Neuron (in vitro differentiated cells): Measurements from ENCODE around the gene NHERF1.

Experiments
- H2AFZ ChIP-seq: one replicate; pipeline ENCODE4 v1.6.1; 2013; ENCODE audit warnings: low read depth, mild to moderate bottlenecking, inconsistent platforms, low read length, moderate library complexity
- H3K27me3 ChIP-seq: one replicate; pipeline ENCODE4 v1.6.1; 2013; ENCODE audit warnings: low read length; ENCODE audit not compliant: insufficient read depth
- H3K36me3 ChIP-seq: one replicate; pipeline ENCODE4 v1.6.1; 2013; ENCODE audit warnings: low read length; ENCODE audit not compliant: insufficient read depth
- H3K4me1 ChIP-seq: one replicate; pipeline ENCODE4 v1.6.1; 2013; ENCODE audit warnings: low read length; ENCODE audit not compliant: insufficient read depth
- H3K4me3 ChIP-seq: 2 replicates; pipeline ENCODE4 v1.5.1; 2013; ENCODE audit warnings: mild to moderate bottlenecking, low read length, moderate library complexity
- H3K9me3 ChIP-seq: one replicate; pipeline ENCODE4 v1.6.1; 2013; ENCODE audit warnings: low read length

NHERF1 gene

DNA sequence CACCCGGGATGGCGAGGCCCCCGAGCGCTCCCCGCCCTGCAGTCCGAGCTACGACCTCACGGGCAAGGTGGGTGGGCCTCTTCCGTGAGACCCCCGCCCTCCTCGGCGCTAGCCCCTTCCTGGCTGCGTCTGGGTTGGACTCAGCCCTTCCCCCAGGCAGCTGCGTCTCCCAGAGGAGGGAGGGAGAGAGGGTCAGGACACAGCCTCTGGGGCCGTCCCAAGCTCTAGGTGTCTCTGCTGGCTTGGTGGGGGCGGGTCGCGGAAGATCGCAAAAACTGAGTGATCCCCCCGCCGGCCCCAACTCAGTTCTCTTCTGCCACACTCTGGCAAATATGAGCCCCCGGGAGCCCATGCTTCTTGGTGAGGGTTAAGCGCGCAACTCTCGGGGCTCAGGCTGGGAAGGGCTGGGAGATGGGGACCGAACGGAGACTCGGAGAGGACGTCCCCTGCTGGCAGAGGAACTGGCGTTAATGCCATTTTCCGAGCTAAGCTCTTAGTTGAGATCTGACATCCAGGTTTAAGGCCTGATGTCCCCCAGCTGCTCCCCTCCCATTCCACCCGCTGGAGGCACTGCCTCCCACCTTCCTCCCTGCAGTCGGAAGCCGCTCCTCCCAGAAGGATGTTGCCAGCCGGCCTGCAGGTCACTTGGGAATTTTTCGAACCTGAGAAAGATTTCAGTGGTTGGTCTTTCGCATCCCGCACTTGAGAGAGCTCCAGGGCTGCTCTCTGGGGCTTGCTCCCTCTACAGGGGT is 11.0 kb upstream of the NHERF1 start:
- Histone ChIP-seq H3K9me3 (no peaks in the 10 kb centered on the region), H3K4me3 (no peak overlapping the region), H2AFZ (no peak overlapping the region), H3K27me3 (peaks cover 52% of the 10 kb centered on the region), H3K4me1 (peaks cover 7% of the 10 kb centered on the region), H3K36me3 (no peaks in the 10 kb centered on the region)

DNA sequence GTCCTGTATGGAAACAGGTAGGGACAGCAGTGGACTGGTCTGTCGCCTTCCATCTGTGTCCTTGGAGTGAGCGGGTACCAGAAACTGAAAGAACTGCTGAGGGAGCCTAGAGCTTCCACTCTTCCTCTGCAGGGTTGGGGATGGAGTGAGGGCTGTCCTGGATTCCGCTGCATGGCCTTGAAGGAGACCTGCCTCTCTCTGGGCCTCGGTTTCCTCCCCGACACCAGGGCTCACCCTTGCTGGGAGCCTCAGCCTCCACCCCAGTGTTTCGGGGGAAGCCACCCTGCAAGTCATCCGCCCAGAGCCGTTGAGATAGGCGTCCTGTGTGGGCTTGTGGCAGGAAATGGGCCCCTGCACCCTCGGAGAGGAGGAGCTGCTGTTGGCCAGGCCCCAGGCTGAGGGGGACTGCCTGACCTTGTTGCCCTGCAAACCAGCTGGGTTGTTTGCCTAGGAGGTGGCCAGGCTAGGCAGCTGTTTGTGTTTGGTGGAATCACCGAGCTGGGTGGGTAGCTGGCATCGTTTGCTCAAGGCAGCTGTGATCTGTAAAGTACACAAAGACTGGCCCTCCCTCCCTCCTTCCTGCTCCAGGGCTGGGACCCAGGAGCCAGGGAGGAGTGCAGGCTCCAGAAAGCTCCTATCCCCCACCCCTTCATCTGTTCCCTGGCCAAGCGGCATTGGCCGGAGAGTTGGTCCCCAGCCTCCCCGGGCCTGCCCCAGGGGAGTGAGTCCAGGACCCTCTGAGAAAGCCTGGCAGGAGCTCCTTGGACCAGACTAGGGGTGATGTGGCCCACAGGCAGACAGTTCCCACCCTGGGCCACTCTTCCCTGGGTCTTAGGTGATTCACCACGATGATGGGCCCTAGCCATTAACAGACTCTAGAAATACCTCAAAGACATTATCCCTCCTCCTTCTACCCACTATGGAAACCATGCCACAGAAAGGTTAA is 10.1 kb upstream of the NHERF1 start:
- H3K36me3 ChIP-seq = no peaks in the 10 kb centered on the region
- no peaks in the 10 kb centered on the region for H3K9me3 ChIP-seq
- H2AFZ ChIP-seq = no peak overlapping the region
- H3K4me1 ChIP-seq = peaks cover 7% of the 10 kb centered on the region
- H3K27me3 ChIP-seq = peaks cover 52% of the 10 kb centered on the region
- no peak overlapping the region for H3K4me3 ChIP-seq

DNA sequence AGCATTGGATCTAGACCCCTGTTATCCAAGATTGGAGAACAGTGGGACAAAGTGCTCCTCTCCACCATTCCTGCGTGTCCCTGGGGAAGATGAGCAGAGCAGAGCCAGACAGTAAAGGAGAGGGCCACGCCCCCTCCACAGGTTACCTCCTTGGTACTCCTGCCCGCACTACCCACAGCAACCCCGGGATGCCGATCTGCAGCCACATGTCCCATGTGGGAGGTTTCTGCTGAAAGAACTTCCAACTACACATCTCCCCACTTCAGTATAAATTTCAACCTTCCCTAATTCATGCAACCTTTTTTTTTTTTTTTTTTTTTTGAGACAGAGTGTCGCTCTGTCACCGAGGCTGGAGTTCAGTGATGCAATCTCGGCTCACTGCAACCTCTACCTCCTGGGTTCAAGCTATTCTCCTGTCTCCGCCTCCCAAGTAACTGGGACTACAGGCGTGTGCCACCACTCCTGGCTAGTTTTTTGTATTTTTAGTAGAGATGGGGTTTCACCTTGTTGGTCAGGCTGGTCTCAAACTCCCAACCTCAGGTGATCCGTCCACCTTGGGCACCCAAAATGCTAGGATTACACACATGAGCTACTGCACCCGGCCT is 9.1 kb upstream of the NHERF1 start:
- Histone ChIP-seq H2AFZ (no peak overlapping the region), H3K27me3 (peaks cover 42% of the 10 kb centered on the region), H3K4me3 (no peak overlapping the region), H3K4me1 (peaks cover 7% of the 10 kb centered on the region), H3K36me3 (no peaks in the 10 kb centered on the region), H3K9me3 (no peaks in the 10 kb centered on the region)

DNA sequence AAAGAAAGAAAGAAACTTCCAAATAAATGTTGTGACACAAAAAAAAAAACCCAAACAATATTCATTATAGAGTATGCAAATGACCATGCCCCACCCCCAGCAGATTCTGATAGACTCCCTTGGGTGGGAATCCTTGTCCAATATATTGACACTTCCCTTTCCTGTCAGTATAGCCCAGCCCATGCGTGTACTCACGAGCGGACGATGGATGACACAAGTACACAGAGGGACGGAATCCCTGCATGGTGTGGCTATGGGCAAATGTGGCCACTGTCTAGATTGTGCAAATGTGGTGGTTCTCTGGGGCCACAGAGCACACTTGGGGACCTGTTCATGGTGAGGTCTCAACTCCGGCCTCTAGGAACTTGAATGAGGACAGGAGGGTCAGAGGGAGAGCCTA is 8.3 kb upstream of the NHERF1 start:
- H3K36me3 ChIP-seq = no peaks in the 10 kb centered on the region
- H3K4me1 ChIP-seq = peaks cover 7% of the 10 kb centered on the region
- peaks cover 39% of the 10 kb centered on the region for H3K27me3 ChIP-seq
- H3K4me3 ChIP-seq = no peak overlapping the region
- no peaks in the 10 kb centered on the region for H3K9me3 ChIP-seq
- no peak overlapping the region for H2AFZ ChIP-seq

DNA sequence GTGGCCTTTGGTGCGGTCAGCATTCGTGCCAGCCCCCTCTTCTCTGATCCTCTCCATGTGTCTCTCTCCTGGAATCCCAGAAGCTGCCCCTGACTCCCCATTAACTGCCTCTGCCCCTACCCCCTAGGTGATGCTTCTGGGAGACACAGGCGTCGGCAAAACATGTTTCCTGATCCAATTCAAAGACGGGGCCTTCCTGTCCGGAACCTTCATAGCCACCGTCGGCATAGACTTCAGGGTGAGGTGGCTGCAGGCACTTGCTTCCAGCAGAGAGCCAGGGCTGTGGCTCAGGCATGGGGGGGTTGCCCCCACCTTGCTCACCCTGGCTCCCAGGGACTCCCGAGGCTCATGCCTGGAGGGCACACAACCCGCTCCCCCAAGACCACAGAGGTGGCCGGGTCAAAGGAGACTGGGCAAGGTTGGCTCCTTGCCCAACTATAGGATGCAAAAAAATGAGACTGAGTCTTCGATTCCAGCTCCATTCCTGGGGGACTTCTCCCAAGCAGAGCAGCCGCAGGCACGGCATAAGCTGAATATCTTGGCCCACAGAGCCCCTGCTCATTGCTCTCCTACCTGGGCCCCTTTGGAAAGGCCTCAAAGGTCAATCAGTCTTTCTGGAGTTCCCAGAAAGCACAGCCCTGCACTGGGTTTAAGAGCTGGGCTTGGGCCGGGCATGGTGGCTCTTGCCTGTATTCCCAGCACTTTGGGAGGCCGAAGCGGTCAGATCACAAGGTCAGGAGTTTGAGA is 7.6 kb upstream of the NHERF1 start:
- Histone ChIP-seq H3K27me3 (peaks cover 32% of the 10 kb centered on the region), H3K4me1 (peaks cover 7% of the 10 kb centered on the region)

DNA sequence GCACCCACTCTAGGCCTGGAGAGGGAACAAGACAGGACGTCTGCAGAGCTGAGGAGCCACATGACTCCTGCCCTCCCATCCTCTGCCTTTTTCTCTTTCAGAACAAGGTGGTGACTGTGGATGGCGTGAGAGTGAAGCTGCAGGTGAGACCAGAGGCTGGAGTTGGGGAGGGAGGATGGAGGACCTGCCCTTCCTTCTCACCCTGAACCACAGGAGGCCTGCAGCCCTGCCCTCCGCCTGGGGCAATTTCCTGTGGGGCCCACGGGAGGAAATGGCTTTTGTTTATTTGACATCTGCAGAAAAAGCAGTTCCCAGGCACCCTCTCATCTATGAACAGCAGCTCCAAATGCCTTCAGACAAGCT is 6.3 kb upstream of the NHERF1 start:
- no peaks in the 10 kb centered on the region for H3K36me3 ChIP-seq
- H2AFZ ChIP-seq = no peak overlapping the region
- H3K27me3 ChIP-seq = peaks cover 21% of the 10 kb centered on the region
- H3K9me3 ChIP-seq = no peaks in the 10 kb centered on the region
- H3K4me1 ChIP-seq = peaks cover 13% of the 10 kb centered on the region
- no peak overlapping the region for H3K4me3 ChIP-seq

More for the DNA sequence above, 7.6 kb upstream of the NHERF1 start:
- no peaks in the 10 kb centered on the region for H3K36me3 ChIP-seq
- H2AFZ ChIP-seq = no peak overlapping the region
- no peak overlapping the region for H3K4me3 ChIP-seq
- H3K9me3 ChIP-seq = no peaks in the 10 kb centered on the region

DNA sequence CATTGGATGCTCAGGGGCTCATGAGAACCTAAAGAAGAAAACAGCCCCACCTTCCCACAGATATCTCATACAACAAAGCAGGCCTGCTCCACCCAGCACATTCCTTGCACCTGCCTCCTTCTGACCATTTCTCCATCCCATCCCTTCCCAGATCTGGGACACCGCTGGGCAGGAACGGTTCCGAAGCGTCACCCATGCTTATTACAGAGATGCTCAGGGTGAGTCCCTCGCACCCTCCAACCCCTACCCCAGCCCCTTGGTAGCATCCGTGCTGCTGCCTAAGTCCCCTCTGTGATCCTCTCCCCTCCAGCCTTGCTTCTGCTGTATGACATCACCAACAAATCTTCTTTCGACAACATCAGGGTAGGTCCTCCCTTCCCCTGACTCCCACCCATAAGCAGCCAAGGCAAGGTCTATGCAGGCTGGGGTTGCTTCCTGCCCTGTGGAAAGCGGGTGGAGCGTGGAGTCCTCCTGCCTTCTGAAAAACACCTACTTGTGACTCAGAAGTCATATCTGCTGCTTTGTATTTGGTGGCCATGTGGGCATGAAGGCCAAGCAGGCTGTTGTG is 5.4 kb upstream of the NHERF1 start:
- Histone ChIP-seq H3K4me1 (peaks cover 14% of the 10 kb centered on the region), H3K9me3 (no peaks in the 10 kb centered on the region), H3K4me3 (no peak overlapping the region), H3K27me3 (peaks cover 12% of the 10 kb centered on the region), H3K36me3 (no peaks in the 10 kb centered on the region), H2AFZ (no peak overlapping the region)

DNA sequence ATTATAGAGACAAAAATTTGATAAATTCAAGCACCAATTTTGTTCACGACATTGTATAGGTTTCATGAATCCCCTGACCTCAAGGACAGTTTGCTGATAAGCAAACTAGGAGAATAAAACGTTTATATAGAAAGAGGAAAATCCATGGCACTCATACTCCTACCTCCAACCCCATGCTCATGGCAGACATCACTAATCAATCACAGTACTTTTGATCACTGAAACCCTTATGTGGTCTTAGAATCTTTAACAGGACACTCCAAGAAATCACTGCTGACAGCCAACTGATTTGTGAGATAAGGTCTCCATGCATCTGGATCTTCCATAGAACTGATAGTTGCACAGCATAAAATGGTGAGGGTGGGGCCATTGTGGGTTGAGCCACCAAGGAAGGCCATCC is 4.7 kb upstream of the NHERF1 start:
- H3K4me3 ChIP-seq = no peak overlapping the region
- H3K9me3 ChIP-seq = no peaks in the 10 kb centered on the region
- H3K27me3 ChIP-seq = peaks cover 5% of the 10 kb centered on the region

DNA sequence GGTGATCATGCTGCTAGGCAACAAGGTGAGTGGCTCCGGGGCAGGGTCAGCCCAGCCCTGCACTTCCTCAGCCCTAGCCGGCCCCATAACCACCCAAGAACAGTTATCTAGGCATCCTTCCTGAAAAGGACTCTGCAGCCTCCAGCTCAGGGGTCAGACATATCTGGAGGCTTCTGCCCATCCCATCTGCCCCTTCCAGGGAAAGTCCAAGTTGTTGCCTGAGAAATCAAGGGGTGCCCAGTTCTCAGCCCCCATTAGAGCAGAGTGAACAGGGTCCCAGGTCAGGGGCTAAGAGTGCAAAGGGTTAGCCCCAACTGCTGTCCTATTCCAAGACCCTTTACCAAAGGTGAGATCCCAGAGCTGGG is 4.1 kb upstream of the NHERF1 start:
- H3K27me3 ChIP-seq = no peaks in the 10 kb centered on the region
- H3K9me3 ChIP-seq = no peaks in the 10 kb centered on the region
- H2AFZ ChIP-seq = no peak overlapping the region
- no peaks in the 10 kb centered on the region for H3K36me3 ChIP-seq
- peaks cover 14% of the 10 kb centered on the region for H3K4me1 ChIP-seq
- no peak overlapping the region for H3K4me3 ChIP-seq

More for the DNA sequence above, 4.7 kb upstream of the NHERF1 start:
- H2AFZ ChIP-seq = no peak overlapping the region
- H3K4me1 ChIP-seq = peaks cover 14% of the 10 kb centered on the region
- H3K36me3 ChIP-seq = no peaks in the 10 kb centered on the region

DNA sequence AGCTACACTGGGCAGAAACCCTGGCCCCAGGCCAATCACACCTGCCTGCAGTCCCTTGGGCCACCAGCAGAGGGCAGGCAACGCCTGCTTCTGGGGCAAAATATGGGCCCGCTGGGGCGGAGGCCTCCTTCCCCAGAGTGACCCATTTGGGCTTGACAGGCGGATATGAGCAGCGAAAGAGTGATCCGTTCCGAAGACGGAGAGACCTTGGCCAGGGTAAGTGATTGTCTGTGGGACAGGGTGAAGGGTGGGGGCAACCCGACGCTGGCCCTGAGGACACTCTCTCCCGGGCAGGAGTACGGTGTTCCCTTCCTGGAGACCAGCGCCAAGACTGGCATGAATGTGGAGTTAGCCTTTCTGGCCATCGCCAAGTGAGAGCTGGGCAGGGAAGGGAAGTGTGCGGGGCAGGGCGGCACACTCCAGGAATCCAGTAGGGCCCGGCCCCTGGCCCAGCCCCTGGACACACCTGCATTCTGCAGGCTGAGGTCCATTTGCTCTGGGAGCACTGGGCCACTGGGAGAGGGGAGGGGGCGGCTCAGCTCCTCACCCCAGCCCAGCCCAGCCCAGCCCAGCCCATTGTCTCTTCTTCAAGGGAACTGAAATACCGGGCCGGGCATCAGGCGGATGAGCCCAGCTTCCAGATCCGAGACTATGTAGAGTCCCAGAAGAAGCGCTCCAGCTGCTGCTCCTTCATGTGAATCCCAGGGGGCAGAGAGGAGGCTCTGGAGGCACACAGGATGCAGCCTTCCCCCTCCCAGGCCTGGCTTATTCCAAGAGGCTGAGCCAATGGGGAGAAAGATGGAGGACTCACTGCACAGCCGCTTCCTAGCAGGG is 3.5 kb upstream of the NHERF1 start:
- Histone ChIP-seq H3K4me1 (peaks cover 19% of the 10 kb centered on the region), H3K27me3 (no peaks in the 10 kb centered on the region), H3K36me3 (no peaks in the 10 kb centered on the region), H3K4me3 (no peak overlapping the region), H2AFZ (no peak overlapping the region), H3K9me3 (no peaks in the 10 kb centered on the region)

DNA sequence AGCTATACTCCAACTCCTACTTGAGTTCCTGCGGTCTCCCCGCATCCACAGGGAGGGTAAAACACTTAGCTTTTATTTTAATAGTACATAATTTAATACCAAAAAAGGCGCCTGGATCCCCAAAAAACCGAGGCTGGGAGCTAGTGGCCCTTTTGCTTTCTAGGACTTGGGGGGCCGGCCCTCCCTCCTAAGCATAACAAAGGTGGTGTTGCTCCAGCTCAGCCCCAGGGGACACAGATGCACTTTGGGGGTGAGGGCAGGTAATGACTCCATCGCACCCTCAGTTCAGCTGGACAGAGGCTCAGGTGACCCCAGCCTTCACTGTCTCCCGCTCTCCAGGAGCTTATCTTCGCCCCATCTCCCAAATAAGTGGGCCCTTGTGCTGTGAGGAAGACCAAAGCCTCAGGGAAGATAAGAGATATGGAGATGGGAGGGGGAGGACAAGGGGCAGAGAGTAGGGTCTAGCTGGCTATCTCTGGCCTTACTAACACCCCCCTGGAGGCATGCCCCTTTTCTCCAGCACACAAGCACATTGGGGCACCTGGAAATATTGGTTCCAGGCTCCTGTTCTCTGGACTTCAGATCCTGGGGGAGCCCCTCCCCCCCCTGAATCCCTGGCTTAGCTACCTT is 2.8 kb upstream of the NHERF1 start:
- H3K9me3 ChIP-seq = no peaks in the 10 kb centered on the region
- H3K27me3 ChIP-seq = no peaks in the 10 kb centered on the region
- H3K36me3 ChIP-seq = no peaks in the 10 kb centered on the region
- H3K4me3 ChIP-seq = no peak overlapping the region
- peaks cover 25% of the 10 kb centered on the region for H3K4me1 ChIP-seq
- no peak overlapping the region for H2AFZ ChIP-seq
